Activated T-helper 1 cell treated with Interleukin-2 at 50 U/mL for 16 hours (primary cell): ENCODE results near the gene HIPK4.
"Not testable (repeated sequence)": the region's sequence is repeated elsewhere in the genome, so short reads cannot be mapped to it uniquely, and the experiment has no call there.

Source experiments
- DNase-seq: peaks from one replicate; pipeline ENCODE4 v3.0.0-alpha.2; 2020; ENCODE audit warnings: low read depth

Gene HIPK4

DNA sequence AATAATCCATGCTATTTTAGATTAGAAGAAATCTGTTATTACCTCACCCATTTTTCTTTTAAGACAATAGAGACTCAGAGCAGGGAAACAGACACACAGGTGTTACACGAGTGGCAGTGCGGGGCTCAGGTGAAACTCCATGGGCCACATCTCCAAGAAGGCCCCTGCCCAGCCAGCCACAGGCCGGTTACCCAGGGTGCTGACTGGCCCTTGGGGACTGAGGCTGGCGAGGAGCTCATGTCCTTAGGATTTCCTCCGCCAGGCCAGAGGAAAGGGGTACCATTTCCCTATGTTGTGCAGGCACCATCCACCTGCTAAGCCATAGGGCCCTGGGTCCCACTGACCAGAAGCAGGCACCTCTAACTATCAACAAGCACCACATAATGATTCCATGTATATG lies 52.4 kb downstream of the HIPK4 start:
- no peak for DNase-seq

DNA sequence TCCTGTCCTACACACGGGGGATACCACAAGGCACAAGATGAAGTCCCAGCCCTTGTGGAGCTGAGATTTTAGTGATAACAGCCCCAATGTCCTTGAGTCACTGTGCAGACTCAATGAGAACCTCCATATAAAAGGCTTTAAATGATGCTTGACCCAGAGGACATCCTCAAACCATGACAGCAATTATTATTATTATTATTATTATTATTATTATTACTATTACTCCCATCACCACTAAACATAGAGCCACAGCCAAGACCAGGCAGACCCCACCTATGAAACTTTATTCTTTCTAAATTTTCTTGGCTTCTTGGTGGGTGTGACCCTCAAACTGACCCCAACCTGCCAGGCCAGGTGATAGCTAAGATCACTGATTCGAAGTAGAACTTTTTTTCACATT lies 52.9 kb downstream of the HIPK4 start:
- DNase-seq: no peak

DNA sequence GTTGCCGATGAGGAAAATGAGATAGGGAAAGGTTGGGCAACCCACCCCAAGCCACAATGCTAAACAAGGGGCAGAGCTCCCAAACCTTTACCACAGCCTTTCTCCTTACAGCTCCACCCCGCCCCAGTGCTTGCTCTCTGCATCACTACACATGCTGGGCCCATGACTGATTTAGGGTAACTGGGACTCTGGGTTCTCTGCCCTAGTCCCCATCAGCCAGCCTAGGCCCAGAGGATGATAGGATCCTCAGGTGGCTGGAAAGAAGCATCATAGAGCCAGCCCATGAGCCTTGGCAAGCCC lies 53.4 kb downstream of the HIPK4 start:
- DNase-seq: no peak

DNA sequence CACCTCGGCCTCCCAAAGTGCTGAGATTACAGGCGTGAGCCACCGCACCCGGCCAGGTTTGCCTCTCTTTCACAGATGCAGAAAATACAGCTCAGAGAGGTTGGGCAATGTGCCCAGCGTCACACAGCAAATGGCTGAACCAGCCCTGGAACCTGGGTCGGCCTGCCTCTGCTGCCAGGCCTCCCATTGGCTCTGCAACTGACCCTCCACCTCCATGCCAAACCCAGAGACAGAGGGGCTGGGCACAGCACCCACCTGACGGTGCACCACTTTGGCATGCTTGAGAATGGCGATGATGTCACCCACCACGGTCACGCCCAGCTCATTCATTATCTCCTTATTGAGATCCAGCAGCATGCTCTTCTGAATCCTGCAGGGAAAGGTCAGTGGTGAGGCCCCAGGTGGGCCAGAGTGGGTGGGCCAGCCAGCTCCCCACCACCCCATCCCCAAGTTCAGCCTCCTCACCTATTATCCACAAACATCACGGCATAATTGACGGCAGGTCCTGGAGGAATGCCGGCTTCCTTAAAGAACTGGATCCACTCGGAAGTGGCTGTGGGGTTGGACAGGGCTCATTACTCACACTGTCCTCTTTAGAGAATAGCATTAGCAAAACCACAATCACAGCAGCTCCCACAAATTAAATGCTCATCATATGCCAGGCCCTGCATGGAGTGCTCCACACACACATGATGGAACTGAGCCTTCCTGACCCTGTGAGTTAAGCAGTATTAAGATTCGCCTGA lies 54.0 kb downstream of the HIPK4 start:
- no peak for DNase-seq

DNA sequence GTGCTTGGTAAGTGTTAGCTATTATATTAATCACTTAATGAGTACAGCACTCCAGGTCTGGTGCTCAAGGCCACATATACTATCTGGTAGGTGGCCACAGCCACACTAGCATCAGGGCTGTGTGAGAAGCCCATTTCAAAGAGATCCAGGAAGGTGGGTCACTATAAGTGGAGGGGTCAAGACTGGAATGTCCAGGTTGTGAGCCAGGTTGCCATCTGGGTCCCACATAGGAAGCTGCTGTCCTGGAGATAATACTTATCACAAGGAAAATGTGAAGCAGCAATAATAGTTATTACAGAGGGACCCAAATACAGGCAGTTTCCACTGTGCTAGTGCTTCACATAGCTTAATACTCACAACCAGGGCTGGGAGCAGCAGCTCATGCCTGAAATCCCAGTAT lies 54.9 kb downstream of the HIPK4 start:
- DNase-seq: no peak

DNA sequence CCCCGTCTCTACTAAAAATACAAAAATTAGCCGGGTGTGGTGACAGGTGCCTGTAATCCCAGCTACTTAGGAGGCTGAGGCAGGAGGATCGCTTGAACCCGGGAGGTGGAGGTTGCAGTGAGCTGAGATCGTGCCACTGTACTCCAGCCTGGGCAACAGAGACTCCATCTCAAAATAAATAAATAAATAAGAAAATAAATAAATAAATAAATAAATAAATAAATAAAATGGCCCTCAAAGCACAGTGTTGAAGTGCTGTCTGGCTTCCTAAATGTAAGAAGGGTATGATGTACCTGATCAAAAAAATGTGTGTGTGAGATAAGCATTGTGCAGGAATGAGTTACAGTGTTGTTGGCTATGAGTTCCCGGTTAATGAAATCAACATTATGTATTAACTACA lies 56.9 kb downstream of the HIPK4 start:
- DNase-seq: not testable (repeated sequence)

DNA sequence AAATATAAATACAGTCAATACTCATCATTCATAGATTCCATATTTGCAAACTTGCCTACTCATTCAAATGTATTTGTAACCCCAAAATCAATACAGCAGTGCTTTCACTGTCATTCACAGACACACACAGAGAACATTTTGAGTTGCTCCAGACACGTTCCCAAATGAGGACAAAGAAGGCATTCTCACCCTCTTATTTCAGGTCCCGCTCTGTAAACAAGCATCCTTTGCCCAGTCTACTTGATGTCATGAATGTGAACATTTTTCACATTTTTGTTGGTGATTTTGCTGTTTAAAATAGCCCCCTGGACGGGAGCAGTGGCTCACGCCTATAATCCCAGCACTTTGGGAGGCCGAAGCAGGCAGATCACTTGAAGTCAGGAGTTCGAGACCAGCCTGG lies 57.3 kb downstream of the HIPK4 start:
- no peak for DNase-seq

DNA sequence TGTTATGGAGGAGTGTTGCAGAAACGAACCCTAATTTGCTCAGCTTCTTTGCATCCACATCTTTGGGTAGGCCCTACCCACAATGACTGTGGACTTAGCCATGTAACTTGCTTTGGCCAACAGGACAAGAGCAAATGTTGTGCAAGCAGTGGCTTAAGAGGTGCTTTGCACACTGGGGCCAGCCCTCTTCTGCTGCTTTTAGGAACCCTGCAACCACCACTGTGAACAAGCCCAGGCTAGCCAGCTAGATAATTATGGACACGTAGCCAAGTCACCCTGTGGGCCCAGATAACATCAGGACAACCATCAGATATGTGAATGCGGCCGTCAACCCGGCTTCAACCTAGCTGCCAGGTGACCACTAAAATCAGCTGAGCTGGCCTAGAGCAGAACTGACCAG lies 58.9 kb downstream of the HIPK4 start:
- no peak for DNase-seq
